Psoas muscle (tissue), 8 donors: Measurements from ENCODE around the gene ADRA2A. TPM values are rescaled to one million over a fixed set of nuclear protein-coding genes. Genes with fewer than 3 reads are reported as not detected.

ENCODE experiments used
- ATAC-seq, 4 donors: fragments of 200-7000 bp; cut with Tn5 transposase; one replicate each; pipeline ENCODE4 v1.9.1; 2020; ENCODE audit warnings: moderate library complexity in 3 of 4, mild to moderate bottlenecking in 2 of 4
- DNase-seq, 2 donors: peaks; one replicate each; pipeline ENCODE4 v3.0.0-alpha.2; 2020
- H3K27ac ChIP-seq: fragments of 200-600 bp; one replicate; pipeline ENCODE4 v1.8.0; 2022
- H3K27me3 ChIP-seq, 3 donors: fragments of 200-600 bp in 1 of 3; one replicate each; pipeline versions ENCODE4 v1.6.1 to v1.8.0; 2013 to 2022; ENCODE audit warnings: low read length in 2 of 3, mild to moderate bottlenecking in 2 of 3, moderate library complexity in 1 of 3; ENCODE audit not compliant: insufficient read depth in 3 of 3
- H3K36me3 ChIP-seq, 2 donors: fragments of 200-600 bp in 1 of 2; one replicate each; pipeline versions ENCODE4 v1.6.1 to v1.8.0; 2013 to 2022; ENCODE audit warnings: low read depth in 1 of 2, mild to moderate bottlenecking in 1 of 2, moderate library complexity in 1 of 2; ENCODE audit not compliant: insufficient read depth in 1 of 2
- H3K4me1 ChIP-seq: fragments of 200-600 bp; one replicate; pipeline ENCODE4 v1.8.0; 2022
- H3K4me3 ChIP-seq: fragments of 200-600 bp; one replicate; pipeline ENCODE4 v1.8.0; 2022; ENCODE audit warnings: mild to moderate bottlenecking
- H3K9me3 ChIP-seq: fragments of 200-600 bp; one replicate; pipeline ENCODE4 v1.8.0; 2022
- CTCF ChIP-seq: fragments of 200-600 bp; IDR thresholded peaks from one replicate; pipeline ENCODE4 v1.8.0; 2022; ENCODE audit warnings: antibody characterized with exemption
- WGBS, 3 donors: extraction: QIAGEN DNeasy Blood & Tissue Kit; methylation state at CpG; one replicate each; pipeline versions ENCODE4 v1.1.6 to v1.1.7; 2013; 5-methylcytosine and 5-hydroxymethylcytosine counted together
- intact Hi-C, 2 donors: fragments of 100-400 bp; cut with DNase I; formaldehyde crosslinking; loops; one replicate each; pipeline versions ENCODE4 v1.11.0 to v1.14.2; 2022
- long read RNA-seq, 2 donors: library from polyadenylated mRNA; unstranded; transcript quantifications; one replicate each; pipeline ENCODE4 v2.0.0, GENCODE V29; 2021
- polyA plus RNA-seq, 3 donors: library from polyadenylated mRNA; stranded (reverse); fragments of 200-250 nt; gene quantifications; one replicate each; pipeline ENCODE4 v1.2.3, GENCODE V29; 2013
- total RNA-seq, 4 donors: library from RNA; stranded (reverse); fragmentation: NEBNext Ultra II Directional in 2 of 4; extraction: Animal tissue kit (Norgen Biotek cat#: 25700) in 2 of 4; gene quantifications; one replicate each; pipeline versions ENCODE4 v1.2.1 to v1.2.4, GENCODE V29; 2021 to 2023
- donor health status: healthy with polysubstance abuse.
- donor health status: DM: no; HTN: no; CAD: no; lungs with moderate emphysema.
- donor health status: Bipolar disorder and iron deficiency.
- donor health status: healthy.
- donor health status: DM: yes; HTN: yes; CAD: no.
- donor health status: DM: no; HTN: no; CAD: no.
- donor health status: DM: no; HTN: no; CAD: no.
- donor health status: DM: yes; HTN: yes; CAD: no.

The ADRA2A gene
- total RNA-seq: under 1 TPM; 0.30 to 0.48 (median 0.46) TPM
- 10 to 100 TPM in 1 of 3 donors, under 1 TPM in 2; 0.12 to 17.2 (median 0.15) TPM for polyA plus RNA-seq
- long read RNA-seq, donor 1, partial matches to known transcripts: 0 of 2 reads
- long read RNA-seq, donor 1, other reads (novel, unspliced or antisense): 0 of 2 reads
- long read RNA-seq, donor 2: 0 reads

- DNase-seq: peak in 1 of 2 donors; percentile 23
- Histone ChIP-seq H3K4me1 (peaks cover 16% of the 10 kb centered on the region), H3K27ac (no peak within 1 kb of the TSS), H3K27me3 (peaks cover 0 to 76% (median 15%) of the 10 kb centered on the region in 3 donors), H3K4me3 (peak within 1 kb of the TSS; percentile 67), H3K36me3 (no peaks in the 10 kb centered on the region), H3K9me3 (no peaks in the 10 kb centered on the region)
- no peak for TF ChIP-seq CTCF
- WGBS, 3 donors: 0 to 1% (median 1%) methylated on average over 59 to 79 of the region's 79 CpGs
- peak; percentile 61 to 76 (median 66) for ATAC-seq
- intact Hi-C loops: loop anchor here (1.0 to 5.0 kb wide), 4 partner anchors 130 to 520 kb away; no protein-coding TSS in a partner anchor
Observed at GRCh38 chr10:111076682-111077478, at the start of gene ADRA2A. Gene ADRA2A, plus strand, starts transcription at chr10:111077029. Its CDS starts 968 bp downstream, at chr10:111077997.

- H3K4me1 ChIP-seq: no peaks in the 10 kb centered on the region
- intact Hi-C loops: no loop called here
- no peaks in the 10 kb centered on the region for H3K9me3 ChIP-seq
- ATAC-seq: no peak
- no peak for DNase-seq
- no peaks in the 10 kb centered on the region for H3K27me3 ChIP-seq
- H3K4me3 ChIP-seq: no peak overlapping the region
- TF ChIP-seq CTCF: no peak
- WGBS, 3 donors: 95 to 98% (median 97%) methylated on average over 9 of the region's 9 CpGs
- no peaks in the 10 kb centered on the region for H3K36me3 ChIP-seq
- no peak overlapping the region for H3K27ac ChIP-seq
Observed at GRCh38 chr10:111030042-111030750, 46.6 kb upstream of the ADRA2A start.

GRCh38 chr10:111034598-111035310, 42.1 kb upstream of the ADRA2A start:
- intact Hi-C loops: no loop called here
- no peak for TF ChIP-seq CTCF
- H3K36me3 ChIP-seq: no peaks in the 10 kb centered on the region
- no peaks in the 10 kb centered on the region for H3K4me1 ChIP-seq
- H3K27ac ChIP-seq: no peak overlapping the region
- no peak for DNase-seq
- H3K9me3 ChIP-seq: peaks cover 2% of the 10 kb centered on the region
- ATAC-seq: no peak
- WGBS, 3 donors: 87 to 91% (median 90%) methylated on average over 2 of the region's 2 CpGs
- no peak overlapping the region for H3K4me3 ChIP-seq
- H3K27me3 ChIP-seq: no peaks in the 10 kb centered on the region

GRCh38 chr10:111035542-111035941, 41.3 kb upstream of the ADRA2A start:
- Histone ChIP-seq H3K9me3 (peaks cover 10% of the 10 kb centered on the region), H3K36me3 (no peaks in the 10 kb centered on the region), H3K4me1 (no peaks in the 10 kb centered on the region), H3K4me3 (no peak overlapping the region), H3K27me3 (no peaks in the 10 kb centered on the region), H3K27ac (no peak overlapping the region)
- intact Hi-C loops: no loop called here
- DNase-seq (no peak), ATAC-seq (no peak)
- TF ChIP-seq CTCF: no peak
